Mesodermal cell (in vitro differentiated cells): ENCODE data around the gene PDXK.

Experiments
- H3K27ac ChIP-seq: 2 replicates; pipeline ENCODE4 v1.7.0; 2013; ENCODE audit warnings: mild to moderate bottlenecking, low read depth, low read length, moderate library complexity; ENCODE audit not compliant: severe bottlenecking
- H3K36me3 ChIP-seq: 2 replicates; pipeline ENCODE4 v1.7.1; 2013; ENCODE audit warnings: mild to moderate bottlenecking, low read length, moderate library complexity; ENCODE audit not compliant: control insufficient read depth, insufficient read depth
- H3K4me1 ChIP-seq: one replicate; pipeline ENCODE4 v1.7.1; 2013; ENCODE audit warnings: mild to moderate bottlenecking, low read length; ENCODE audit not compliant: insufficient read depth, control insufficient read depth, poor library complexity, severe bottlenecking
- H3K4me3 ChIP-seq: 2 replicates; pipeline ENCODE4 v1.7.0; 2013; ENCODE audit warnings: low read length, control low read depth, mild to moderate bottlenecking; ENCODE audit not compliant: insufficient read depth, poor library complexity, severe bottlenecking; ENCODE audit errors: extremely low read depth
- H3K9me3 ChIP-seq: 2 replicates; pipeline ENCODE4 v1.7.1; 2013; ENCODE audit warnings: mild to moderate bottlenecking, low read length, moderate library complexity; ENCODE audit not compliant: control insufficient read depth
- WGBS, 2 experiments: methylation state at CpG; one replicate each; pipeline ENCODE4 v1.1.5; 2013; ENCODE audit warnings: missing lambda C conversion rate in 2 of 2; ENCODE audit not compliant: insufficient coverage in 2 of 2; 5-methylcytosine and 5-hydroxymethylcytosine counted together

Gene PDXK

DNA sequence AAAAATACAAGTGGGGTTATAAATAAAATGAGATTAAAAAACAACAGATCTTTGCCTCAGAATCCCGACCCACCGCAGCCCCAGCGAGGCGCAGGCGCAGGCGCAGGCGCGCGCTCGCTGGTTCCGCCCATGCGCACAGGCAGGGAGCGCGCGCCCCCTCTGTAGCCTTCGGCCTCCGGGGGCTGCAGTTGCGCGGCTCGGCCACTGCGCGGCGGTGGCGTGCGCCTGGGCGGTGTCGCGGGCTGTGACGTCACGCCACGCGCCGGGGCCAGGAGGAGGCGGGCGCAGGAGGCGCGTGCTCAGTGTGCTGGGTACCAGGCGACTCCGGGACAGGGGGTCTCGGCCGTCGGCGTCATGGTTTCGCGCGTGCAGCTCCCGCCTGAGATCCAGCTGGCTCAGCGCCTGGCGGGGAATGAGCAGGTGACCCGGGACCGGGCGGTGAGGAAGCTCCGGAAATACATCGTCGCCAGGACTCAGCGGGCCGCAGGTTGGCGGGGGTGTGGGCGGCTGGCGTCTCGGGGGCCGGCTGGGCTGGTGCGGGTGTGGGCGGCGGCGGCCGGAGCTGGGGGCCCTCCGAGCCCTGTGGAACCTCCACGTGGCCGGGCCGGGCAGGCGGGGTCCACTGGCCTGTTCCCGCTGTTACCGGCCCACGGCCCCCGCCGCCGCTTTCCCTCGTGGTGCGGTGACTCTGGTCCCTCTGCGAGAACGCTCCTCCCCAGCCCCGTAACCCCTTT, 70.5 kb downstream of the PDXK start, which contains the start of gene RRP1:
RRP1 (plus strand) TSS at position 302 of the 734 bp plus-strand sequence; CDS start at position 355, 53 bp downstream.
- Histone ChIP-seq H3K36me3 (peaks cover 36% of the 10 kb centered on the region), H3K4me1 (peaks cover 5% of the 10 kb centered on the region), H3K27ac (peak within 1 kb of the TSS; percentile 77), H3K4me3 (peak within 1 kb of the TSS; percentile 93), H3K9me3 (no peaks in the 10 kb centered on the region)
- 0% methylated on average over 62 to 68 of the region's 83 CpGs for WGBS, 2 experiments

DNA sequence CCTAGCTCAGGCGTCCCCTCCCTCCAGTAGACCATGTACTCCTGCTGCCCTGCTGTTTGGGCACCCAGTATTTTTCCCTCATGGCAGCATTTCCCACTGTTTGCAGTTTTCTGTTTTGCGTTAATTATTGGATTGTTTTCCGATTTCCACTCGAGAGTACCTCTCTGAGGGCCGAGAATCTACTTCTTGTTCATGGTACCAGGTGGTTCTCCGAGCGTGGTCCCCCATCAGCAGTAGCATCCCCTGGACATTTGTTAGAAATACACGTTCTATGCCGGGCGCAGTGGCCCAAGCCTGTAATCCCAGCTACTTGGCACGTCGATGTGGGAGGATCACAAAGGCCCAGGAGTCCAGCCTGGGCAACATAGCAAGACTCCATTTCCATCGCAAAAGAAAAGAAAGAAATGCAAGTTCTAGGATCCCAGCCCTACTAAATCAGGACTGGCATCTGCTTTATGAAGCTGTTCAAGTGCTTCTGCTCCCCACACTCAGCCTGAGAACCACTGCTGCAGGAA, 71.1 kb downstream of the PDXK start:
- Histone ChIP-seq H3K4me3 (peak overlapping the region; percentile 93), H3K4me1 (peaks cover 5% of the 10 kb centered on the region), H3K36me3 (peaks cover 43% of the 10 kb centered on the region), H3K27ac (peak overlapping the region; percentile 77), H3K9me3 (no peaks in the 10 kb centered on the region)
- 20 to 22% methylated on average over 12 to 13 of the region's 13 CpGs for WGBS, 2 experiments

DNA sequence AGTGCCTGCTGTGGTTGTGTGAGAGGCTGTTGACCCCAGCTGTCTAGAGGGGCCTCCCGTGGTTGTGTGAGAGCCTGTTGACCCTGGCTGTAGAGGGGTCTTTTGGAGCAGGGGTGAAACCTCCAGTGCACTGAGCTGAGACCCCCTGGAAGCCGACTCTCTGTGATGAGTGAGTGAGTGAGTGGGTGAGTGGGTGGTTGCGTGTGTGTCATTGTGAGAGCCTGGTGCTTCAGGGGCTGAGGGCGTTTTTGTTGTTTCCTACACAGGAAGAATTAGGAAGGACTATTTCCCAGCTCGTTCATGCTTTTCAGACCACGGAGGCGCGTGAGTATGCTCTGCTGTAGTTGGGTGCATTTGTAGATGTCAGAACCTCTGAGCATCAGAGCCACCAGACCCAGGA, 73.5 kb downstream of the PDXK start:
- H3K27ac ChIP-seq = no peak overlapping the region
- peaks cover 65% of the 10 kb centered on the region for H3K36me3 ChIP-seq
- no peaks in the 10 kb centered on the region for H3K9me3 ChIP-seq
- no peak overlapping the region for H3K4me3 ChIP-seq
- H3K4me1 ChIP-seq = peaks cover 5% of the 10 kb centered on the region
- 95 to 99% methylated on average over 8 of the region's 8 CpGs for WGBS, 2 experiments

GRCh38 chr21:43793243-43793642, 74.3 kb downstream of the PDXK start:
- no peaks in the 10 kb centered on the region for H3K9me3 ChIP-seq
- WGBS, 2 experiments = 97 to 99% methylated on average over 12 to 16 of the region's 16 CpGs
- no peak overlapping the region for H3K27ac ChIP-seq
- H3K36me3 ChIP-seq = peaks cover 74% of the 10 kb centered on the region
- no peak overlapping the region for H3K4me3 ChIP-seq
- peaks cover 5% of the 10 kb centered on the region for H3K4me1 ChIP-seq

DNA sequence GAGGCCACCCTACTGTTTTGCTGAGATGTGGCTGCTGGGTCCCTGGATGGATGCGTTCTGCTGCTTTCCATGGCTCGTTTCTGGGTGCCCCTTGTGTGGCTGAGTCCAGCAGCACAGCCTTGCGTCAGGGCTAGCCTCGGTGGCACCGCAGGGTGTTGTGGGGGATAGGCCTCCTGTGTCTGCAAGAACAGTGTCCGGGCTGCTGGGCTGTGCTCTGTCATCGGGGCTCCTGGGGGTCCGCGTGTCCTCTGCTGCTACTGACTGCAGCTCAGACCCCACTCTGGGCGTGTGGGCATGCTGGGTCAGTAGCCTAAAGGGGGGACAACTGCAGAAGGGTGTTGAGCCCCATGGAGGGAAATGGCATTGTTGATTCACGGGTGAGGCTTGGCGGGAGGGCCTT, 75.4 kb downstream of the PDXK start:
- Histone ChIP-seq H3K36me3 (peaks cover 84% of the 10 kb centered on the region), H3K27ac (no peak overlapping the region), H3K4me3 (no peak overlapping the region), H3K9me3 (no peaks in the 10 kb centered on the region), H3K4me1 (peaks cover 5% of the 10 kb centered on the region)
- 89 to 93% methylated on average over 11 to 12 of the region's 12 CpGs for WGBS, 2 experiments

GRCh38 chr21:43794857-43795256, 75.9 kb downstream of the PDXK start:
- Histone ChIP-seq H3K36me3 (peaks cover 90% of the 10 kb centered on the region), H3K27ac (no peak overlapping the region), H3K9me3 (no peaks in the 10 kb centered on the region), H3K4me3 (no peak overlapping the region), H3K4me1 (peaks cover 5% of the 10 kb centered on the region)
- WGBS, 2 experiments = 91 to 97% methylated on average over 14 of the region's 14 CpGs

DNA sequence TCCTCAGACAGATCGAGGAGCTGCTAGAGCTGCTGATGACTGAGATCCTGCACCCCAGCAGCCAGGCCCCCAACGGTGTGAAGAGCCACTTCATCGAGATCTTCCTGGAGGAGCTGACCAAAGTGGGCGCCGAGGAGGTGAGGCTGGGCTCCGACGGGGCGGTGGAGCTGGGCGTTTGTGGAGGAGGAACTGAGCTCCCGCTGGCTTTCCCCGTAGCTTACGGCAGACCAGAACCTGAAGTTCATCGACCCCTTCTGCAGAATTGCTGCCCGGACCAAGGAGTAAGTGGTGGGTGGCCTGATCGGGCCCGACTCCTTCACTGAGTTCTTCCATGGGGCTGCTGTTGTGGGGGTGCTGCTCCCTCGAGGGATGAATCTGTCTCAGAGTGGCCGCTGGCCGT, 78.5 kb downstream of the PDXK start:
- Histone ChIP-seq H3K4me3 (no peak overlapping the region), H3K4me1 (no peaks in the 10 kb centered on the region), H3K9me3 (no peaks in the 10 kb centered on the region), H3K27ac (no peak overlapping the region), H3K36me3 (peaks cover 99% of the 10 kb centered on the region)
- WGBS, 2 experiments = 92 to 94% methylated on average over 13 to 18 of the region's 19 CpGs

- Histone ChIP-seq H3K4me3 (no peak overlapping the region), H3K4me1 (no peaks in the 10 kb centered on the region), H3K9me3 (no peaks in the 10 kb centered on the region), H3K36me3 (peaks cover 99% of the 10 kb centered on the region), H3K27ac (no peak overlapping the region)
- 92 to 96% methylated on average over 23 to 30 of the region's 30 CpGs for WGBS, 2 experiments
Observed at GRCh38 chr21:43797925-43798715, 79.2 kb downstream of the PDXK start.

GRCh38 chr21:43799301-43799840, 80.4 kb downstream of the PDXK start:
- 96% methylated on average over 19 of the region's 19 CpGs for WGBS, 2 experiments
- H3K36me3 ChIP-seq = peaks cover 91% of the 10 kb centered on the region
- no peak overlapping the region for H3K4me3 ChIP-seq
- H3K27ac ChIP-seq = no peak overlapping the region
- no peaks in the 10 kb centered on the region for H3K4me1 ChIP-seq
- H3K9me3 ChIP-seq = no peaks in the 10 kb centered on the region

DNA sequence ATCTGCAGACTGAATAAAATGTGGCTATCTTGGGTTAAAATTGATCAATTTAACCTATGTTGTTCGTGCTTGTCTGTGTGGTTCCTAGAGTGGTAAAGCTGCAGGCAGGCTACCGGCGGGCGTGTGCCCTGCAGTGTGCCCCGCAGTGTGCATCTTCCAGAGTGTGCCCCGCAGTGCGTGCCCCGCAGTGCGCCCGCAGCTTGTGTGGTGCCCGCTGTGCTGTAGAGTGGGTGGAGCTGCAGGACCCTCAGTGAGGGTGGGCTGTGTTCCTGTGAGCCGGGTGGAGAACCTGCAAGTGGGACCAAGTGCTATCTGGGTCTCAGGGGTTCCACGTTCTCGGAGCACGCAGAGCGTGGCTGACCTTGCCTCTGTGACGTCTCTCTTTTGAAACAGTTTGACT, 81.2 kb downstream of the PDXK start:
- Histone ChIP-seq H3K4me1 (no peaks in the 10 kb centered on the region), H3K36me3 (peaks cover 84% of the 10 kb centered on the region), H3K27ac (no peak overlapping the region), H3K4me3 (no peak overlapping the region), H3K9me3 (no peaks in the 10 kb centered on the region)
- 96 to 99% methylated on average over 13 to 16 of the region's 17 CpGs for WGBS, 2 experiments
